Mesothelial cell of epicardium (in vitro differentiated cells): ENCODE measurements around the gene HBS1L. TPM values are rescaled to one million over a fixed set of nuclear protein-coding genes. Genes with fewer than 3 reads are reported as not detected.

Source experiments
- DNase-seq, 2 experiments: peaks; one replicate each; pipeline ENCODE4 v3.0.0; 2021; ENCODE audit warnings: low spot score in 2 of 2; ENCODE audit not compliant: unreplicated experiment in 2 of 2
- H3K27ac Mint-ChIP-seq: 2 replicates; pipeline ENCODE4 v1.8.0; 2021; ENCODE audit warnings: mixed read lengths
- H3K27me3 Mint-ChIP-seq: 2 replicates; pipeline ENCODE4 v1.8.0; 2021; ENCODE audit warnings: low read depth, mixed read lengths
- H3K36me3 Mint-ChIP-seq: 2 replicates; pipeline ENCODE4 v1.8.0; 2021; ENCODE audit warnings: mixed read lengths
- H3K4me1 Mint-ChIP-seq: 2 replicates; pipeline ENCODE4 v1.8.0; 2021; ENCODE audit warnings: mixed read lengths
- H3K4me3 Mint-ChIP-seq: 2 replicates; pipeline ENCODE4 v1.8.0; 2021; ENCODE audit warnings: mild to moderate bottlenecking, moderate library complexity, mixed read lengths
- H3K9me3 Mint-ChIP-seq: 2 replicates; pipeline ENCODE4 v1.8.0; 2021; ENCODE audit warnings: mixed read lengths
- CTCF ChIP-seq: fragments of 200-600 bp; sonication (generic); IDR thresholded peaks from one replicate; pipeline ENCODE4 v1.5.0; 2021; ENCODE audit warnings: antibody characterized with exemption; ENCODE audit not compliant: unreplicated experiment
- total RNA-seq: library from RNA; stranded (reverse); gene quantifications from 3 replicates; pipeline ENCODE4 v1.2.1, GENCODE V29; 2021

HBS1L gene
- total RNA-seq, 1 donor from 2014 or later: 75.7 TPM

GRCh38 chr6:134956676-134957075 is 97.9 kb downstream of the HBS1L start:
- no peaks in the 10 kb centered on the region for H3K27me3 Mint-ChIP-seq
- no peak for DNase-seq
- H3K4me3 Mint-ChIP-seq: no peak overlapping the region
- no peak overlapping the region for H3K27ac Mint-ChIP-seq
- no peak for TF ChIP-seq CTCF
- H3K9me3 Mint-ChIP-seq: peaks cover 40% of the 10 kb centered on the region
- H3K36me3 Mint-ChIP-seq: peaks cover 29% of the 10 kb centered on the region
- H3K4me1 Mint-ChIP-seq: no peaks in the 10 kb centered on the region

- Mint-ChIP-seq H3K4me3 (no peak overlapping the region), H3K27ac (no peak overlapping the region), H3K27me3 (no peaks in the 10 kb centered on the region), H3K9me3 (peaks cover 34% of the 10 kb centered on the region), H3K36me3 (peaks cover 22% of the 10 kb centered on the region), H3K4me1 (no peaks in the 10 kb centered on the region)
- TF ChIP-seq CTCF: no peak
- DNase-seq: no peak
Measured at GRCh38 chr6:134956032-134956431, 98.6 kb downstream of the HBS1L start.

- Mint-ChIP-seq H3K27me3 (no peaks in the 10 kb centered on the region), H3K4me1 (no peaks in the 10 kb centered on the region), H3K27ac (no peak overlapping the region)
Measured at GRCh38 chr6:134954272-134955000, 100.2 kb downstream of the HBS1L start.

GRCh38 chr6:134951494-134952263 is 102.9 kb downstream of the HBS1L start:
- Mint-ChIP-seq H3K4me1 (no peaks in the 10 kb centered on the region), H3K9me3 (peaks cover 12% of the 10 kb centered on the region), H3K27ac (no peak overlapping the region), H3K27me3 (no peaks in the 10 kb centered on the region), H3K4me3 (no peak overlapping the region), H3K36me3 (no peaks in the 10 kb centered on the region)
- no peak for DNase-seq
- TF ChIP-seq CTCF: no peak

More at GRCh38 chr6:134954272-134955000, 100.2 kb downstream of the HBS1L start:
- peaks cover 23% of the 10 kb centered on the region for H3K9me3 Mint-ChIP-seq
- no peak for TF ChIP-seq CTCF
- no peak overlapping the region for H3K4me3 Mint-ChIP-seq
- H3K36me3 Mint-ChIP-seq: peaks cover 10% of the 10 kb centered on the region
- DNase-seq: no peak

GRCh38 chr6:134950482-134950881 is 104.1 kb downstream of the HBS1L start:
- Mint-ChIP-seq H3K4me1 (no peaks in the 10 kb centered on the region), H3K27ac (no peak overlapping the region), H3K27me3 (no peaks in the 10 kb centered on the region), H3K4me3 (no peak overlapping the region), H3K36me3 (no peaks in the 10 kb centered on the region), H3K9me3 (peaks cover 13% of the 10 kb centered on the region)
- no peak for DNase-seq
- no peak for TF ChIP-seq CTCF
